ENCODE results near the gene COL5A1.

Gene COL5A1

GRCh38 chr9:134651226-134651905 is 9.8 kb downstream of the COL5A1 start:
- DNase-seq (ENCODE audit: extremely low spot score): no peak
- no peak for TF ChIP-seq CTCF (IDR thresholded peaks at IDR 0.05; ENCODE audit: control extremely low read depth, extremely low read depth, low read depth, missing control alignments)
- POLR2A ChIA-PET: no interaction called here
- CTCF ChIA-PET: no interaction called here

- no peak for DNase-seq (ENCODE audit: extremely low spot score)
- TF ChIP-seq CTCF (IDR thresholded peaks at IDR 0.05; ENCODE audit: control extremely low read depth, extremely low read depth, low read depth, missing control alignments): no peak
- ChIA-PET POLR2A (no interaction called here), CTCF (no interaction called here)
Measured at GRCh38 chr9:134652291-134653225, 11.0 kb downstream of the COL5A1 start.

- ChIA-PET CTCF (no interaction called here), POLR2A (no interaction called here)
- no peak for TF ChIP-seq CTCF (IDR thresholded peaks at IDR 0.05; ENCODE audit: control extremely low read depth, extremely low read depth, low read depth, missing control alignments)
- no peak for DNase-seq (ENCODE audit: extremely low spot score)
Measured at GRCh38 chr9:134653259-134654009, 11.8 kb downstream of the COL5A1 start.

- no peak for TF ChIP-seq CTCF (IDR thresholded peaks at IDR 0.05; ENCODE audit: control extremely low read depth, extremely low read depth, low read depth, missing control alignments)
- no peak for DNase-seq (ENCODE audit: extremely low spot score)
- ChIA-PET CTCF (interaction anchor here (1.1 kb wide), 1 partner anchor 758 kb away, joined by 3 read pairs; no protein-coding TSS in a partner anchor), POLR2A (no interaction called here)
Measured at GRCh38 chr9:134655101-134655500, 13.5 kb downstream of the COL5A1 start.

- DNase-seq (ENCODE audit: extremely low spot score): no peak
- ChIA-PET CTCF (interaction anchor here (1.1 kb wide), 1 partner anchor 757 kb away, joined by 3 read pairs; no protein-coding TSS in a partner anchor), POLR2A (no interaction called here)
- TF ChIP-seq CTCF (IDR thresholded peaks at IDR 0.05; ENCODE audit: control extremely low read depth, extremely low read depth, low read depth, missing control alignments): peak; percentile 11
Measured at GRCh38 chr9:134655586-134656333, 14.2 kb downstream of the COL5A1 start.
